IPS DF 6.9 (cell line): ENCODE data around the gene VEZF1.
A peak's percentile ranks its signal among the peaks of the same experiment; 100 is the strongest.
"Not testable (repeated sequence)": the region's sequence is repeated elsewhere in the genome, so short reads cannot be mapped to it uniquely, and the experiment has no call there.

ENCODE experiments used
- DNase-seq: peaks from one replicate; pipeline ENCODE4 v3.0.0-alpha.2; 2013; ENCODE audit warnings: low read depth, low spot score
- H3K27ac ChIP-seq: one replicate; pipeline ENCODE4 v1.5.1; 2013; ENCODE audit warnings: low read length, control low read depth
- H3K27me3 ChIP-seq: 2 replicates; pipeline ENCODE4 v1.6.1; 2013; ENCODE audit warnings: mild to moderate bottlenecking, low read length; ENCODE audit not compliant: control insufficient read depth, insufficient read depth
- H3K36me3 ChIP-seq: 2 replicates; pipeline ENCODE4 v1.6.1; 2013; ENCODE audit warnings: low read length; ENCODE audit not compliant: control insufficient read depth, insufficient read depth
- H3K4me1 ChIP-seq: 2 replicates; pipeline ENCODE4 v1.6.1; 2013; ENCODE audit warnings: low read length; ENCODE audit not compliant: control insufficient read depth, insufficient read depth
- H3K4me3 ChIP-seq: 2 replicates; pipeline ENCODE4 v1.5.1; 2013; ENCODE audit warnings: mild to moderate bottlenecking, low read length
- H3K9me3 ChIP-seq: 2 replicates; pipeline ENCODE4 v1.6.1; 2013; ENCODE audit warnings: low read length, inconsistent platforms; ENCODE audit not compliant: control insufficient read depth, insufficient read depth
- WGBS: extraction: QIAGEN DNeasy Blood & Tissue Kit; methylation state at CpG from one replicate; pipeline ENCODE4 v1.1.7; 2013; ENCODE audit warnings: mixed read lengths, missing lambda C conversion rate; ENCODE audit not compliant: insufficient read length, insufficient coverage; 5-methylcytosine and 5-hydroxymethylcytosine counted together

VEZF1 gene

GRCh38 chr17:57958391-57958790, 29.7 kb downstream of the VEZF1 start:
- H3K36me3 ChIP-seq, H3K9me3 ChIP-seq, H3K4me1 ChIP-seq, H3K4me3 ChIP-seq, DNase-seq, H3K27me3 ChIP-seq, H3K27ac ChIP-seq: not testable (repeated sequence)
- no CpG with 5 or more reads among the region's 15 CpGs for WGBS

DNA sequence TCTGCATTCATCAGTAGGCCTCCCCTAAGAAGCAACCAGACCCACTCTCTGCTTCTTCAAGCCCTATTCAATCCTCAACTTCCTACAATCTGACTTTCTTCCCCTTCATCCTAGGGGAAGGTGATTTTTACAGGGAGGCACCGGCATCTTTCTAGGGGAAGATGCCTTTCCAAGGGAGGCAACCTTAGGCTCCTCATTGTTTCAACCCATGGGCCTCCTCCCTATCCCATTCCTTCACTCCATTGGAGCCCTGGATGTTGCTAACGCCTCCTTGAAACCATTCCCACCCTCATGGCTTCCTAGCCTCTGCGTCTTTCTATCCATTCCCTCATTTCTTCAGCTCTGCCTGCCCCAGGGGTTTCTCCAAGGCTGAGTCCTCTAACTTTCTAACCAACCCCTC, 30.2 kb downstream of the VEZF1 start:
- DNase-seq = no peak
- H3K27ac ChIP-seq = no peak overlapping the region
- H3K27me3 ChIP-seq = peaks cover 8% of the 10 kb centered on the region; the same call in 1 of the 2 replicates
- no peak overlapping the region for H3K4me3 ChIP-seq
- no CpG with 5 or more reads among the region's 3 CpGs for WGBS
- H3K36me3 ChIP-seq = no peaks in the 10 kb centered on the region
- peaks cover 4% of the 10 kb centered on the region; the same call in 1 of the 2 replicates for H3K4me1 ChIP-seq
- H3K9me3 ChIP-seq = no peaks in the 10 kb centered on the region

DNA sequence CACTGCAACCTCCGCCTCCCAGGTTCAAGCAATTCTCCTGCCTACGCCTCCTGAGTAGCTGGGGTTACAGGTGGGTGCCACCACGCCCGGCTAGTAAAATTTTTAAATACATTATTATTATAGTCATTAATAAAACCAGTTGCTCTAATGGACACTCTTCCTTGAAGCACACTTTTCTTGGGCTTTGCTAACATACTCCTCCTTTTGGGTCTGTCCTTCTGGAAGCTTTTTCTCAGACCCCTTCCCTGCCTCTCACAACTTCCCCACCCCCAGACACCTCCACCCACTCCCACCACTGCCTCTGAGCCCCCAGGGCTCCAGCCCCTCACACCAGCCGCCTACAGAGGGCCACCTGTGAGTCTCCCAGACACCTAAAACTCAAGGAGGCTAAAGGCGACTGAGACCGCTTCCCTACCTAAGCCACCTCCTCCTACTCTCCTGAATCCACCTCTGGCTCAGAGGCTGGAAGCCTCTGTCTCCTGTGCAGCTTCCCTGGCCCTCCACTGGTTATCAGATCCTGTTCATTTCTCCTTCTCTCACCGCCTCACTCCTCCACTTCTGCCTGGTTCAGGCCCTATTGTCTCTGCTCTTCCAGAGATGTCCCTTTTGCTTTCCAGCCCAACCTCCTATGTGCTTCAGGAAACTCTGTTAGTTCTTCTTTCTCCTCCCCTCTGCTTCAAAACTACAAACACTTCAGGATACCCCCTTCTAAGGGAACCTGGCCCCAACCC, 30.8 kb downstream of the VEZF1 start:
- peaks cover 4% of the 10 kb centered on the region for H3K4me1 ChIP-seq
- no CpG with 5 or more reads among the region's 8 CpGs for WGBS
- H3K27me3 ChIP-seq = peaks cover 8% of the 10 kb centered on the region; the same call in 1 of the 2 replicates
- no peak overlapping the region for H3K4me3 ChIP-seq
- no peak for DNase-seq
- no peak overlapping the region for H3K27ac ChIP-seq
- H3K9me3 ChIP-seq = no peaks in the 10 kb centered on the region
- no peaks in the 10 kb centered on the region for H3K36me3 ChIP-seq

GRCh38 chr17:57956291-57957119, 31.5 kb downstream of the VEZF1 start:
- H3K27ac ChIP-seq = no peak overlapping the region
- no peak for DNase-seq
- H3K36me3 ChIP-seq = no peaks in the 10 kb centered on the region
- WGBS = no CpG with 5 or more reads among the region's 13 CpGs
- H3K27me3 ChIP-seq = peaks cover 8% of the 10 kb centered on the region; the same call in 1 of the 2 replicates
- H3K4me3 ChIP-seq = no peak overlapping the region
- peaks cover 4% of the 10 kb centered on the region for H3K4me1 ChIP-seq
- no peaks in the 10 kb centered on the region for H3K9me3 ChIP-seq

DNA sequence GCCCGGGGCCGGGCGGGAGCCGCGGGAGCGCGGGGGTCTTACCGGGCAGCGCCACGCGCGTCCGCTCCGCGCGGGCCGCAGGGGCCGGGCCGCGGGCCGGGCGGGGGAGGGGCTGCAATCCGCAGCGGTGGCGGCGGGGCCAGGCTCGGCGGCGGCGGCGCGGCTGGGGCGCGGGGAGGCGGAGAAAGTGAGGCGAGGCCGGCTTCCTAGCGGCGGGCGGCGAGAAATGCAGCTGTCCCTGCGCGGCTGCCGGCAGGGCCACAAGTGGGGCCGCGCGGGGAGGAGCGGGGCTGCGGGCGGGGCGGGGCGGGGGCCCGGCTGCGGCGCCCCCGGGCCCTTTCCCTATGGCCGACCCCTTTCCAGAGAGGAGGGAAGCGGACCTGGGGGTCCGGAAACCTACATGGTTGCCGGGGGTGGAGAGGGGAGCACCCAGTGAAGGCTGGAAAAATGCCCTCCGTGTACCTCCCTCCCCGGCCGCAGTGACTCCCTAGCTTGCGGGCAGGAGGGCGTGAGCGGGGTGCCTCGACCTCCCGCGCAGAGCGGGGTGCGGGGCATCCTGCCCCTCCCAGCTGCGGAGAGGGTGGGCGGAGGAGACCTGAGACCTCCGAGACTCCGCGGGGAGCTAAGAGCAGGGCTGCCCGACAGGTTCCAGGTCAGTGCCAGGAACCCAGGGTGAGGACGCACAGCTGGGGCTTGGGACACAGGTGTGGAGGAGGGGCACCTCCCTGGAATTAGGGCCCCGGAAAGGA, 32.7 kb downstream of the VEZF1 start, which contains the start of gene CUEDC1:
CUEDC1 (minus strand) TSS at position 230 of the 749 bp plus-strand sequence. CDS start 69,848 bp downstream, outside the sequence.
- H3K4me1 ChIP-seq = peaks cover 6% of the 10 kb centered on the region
- no peaks in the 10 kb centered on the region for H3K36me3 ChIP-seq
- no peak for DNase-seq
- no peak within 1 kb of the TSS for H3K27ac ChIP-seq
- H3K27me3 ChIP-seq = peaks cover 8% of the 10 kb centered on the region; the same call in 1 of the 2 replicates
- peak within 1 kb of the TSS; percentile 53; the same call in 1 of the 2 replicates for H3K4me3 ChIP-seq
- no peaks in the 10 kb centered on the region for H3K9me3 ChIP-seq
- WGBS = no CpG with 5 or more reads among the region's 79 CpGs

DNA sequence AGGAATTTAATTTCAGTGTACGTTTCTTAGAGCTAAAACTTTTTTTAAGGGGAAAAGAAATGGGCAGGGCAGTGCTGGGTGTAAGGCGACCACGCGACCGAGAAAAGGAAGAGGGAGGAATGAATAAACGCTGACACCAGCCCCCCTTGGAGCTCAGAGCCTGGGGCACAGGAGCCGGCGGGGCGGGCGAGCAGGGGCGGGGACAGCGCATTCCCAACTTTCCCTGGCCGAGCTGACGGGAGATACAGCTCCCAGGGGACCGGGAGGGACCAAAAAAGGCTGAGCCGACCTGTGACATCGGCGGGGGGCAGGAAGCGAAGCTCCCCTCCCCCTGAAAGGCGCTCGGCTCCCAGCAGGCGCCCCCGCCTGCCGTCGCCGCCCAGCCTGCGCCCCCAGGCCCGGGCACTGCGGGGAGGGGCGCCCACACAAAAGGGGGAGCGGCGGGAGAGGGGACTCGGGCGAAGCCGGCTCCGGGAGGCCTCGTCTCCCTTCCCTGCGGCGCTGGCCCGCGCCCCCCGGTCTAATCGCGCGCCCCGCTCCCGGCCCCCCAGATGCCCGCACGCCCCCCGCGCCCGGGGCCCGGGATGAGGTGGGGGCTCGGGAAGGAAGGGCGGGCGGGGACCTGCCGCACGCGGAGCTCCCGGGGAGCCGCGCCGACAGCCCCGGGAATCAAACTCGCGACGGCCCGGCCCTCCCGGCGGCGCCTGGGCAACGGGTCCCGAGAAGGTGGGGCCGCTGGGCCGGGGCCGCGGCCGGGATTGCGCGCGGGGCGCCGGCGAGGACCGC, 33.5 kb downstream of the VEZF1 start:
- Histone ChIP-seq H3K4me1 (peaks cover 6% of the 10 kb centered on the region), H3K27ac (no peak overlapping the region), H3K36me3 (no peaks in the 10 kb centered on the region), H3K27me3 (peaks cover 8% of the 10 kb centered on the region; the same call in 1 of the 2 replicates), H3K4me3 (peak overlapping the region; percentile 53; the same call in 1 of the 2 replicates), H3K9me3 (no peaks in the 10 kb centered on the region)
- no peak for DNase-seq
- no CpG with 5 or more reads among the region's 85 CpGs for WGBS

- no peaks in the 10 kb centered on the region for H3K36me3 ChIP-seq
- no peak overlapping the region for H3K27ac ChIP-seq
- no peak overlapping the region; the same call in 1 of the 2 replicates for H3K4me3 ChIP-seq
- H3K4me1 ChIP-seq = peaks cover 10% of the 10 kb centered on the region
- no peak for DNase-seq
- no CpG with 5 or more reads among the region's 13 CpGs for WGBS
- peaks cover 8% of the 10 kb centered on the region; the same call in 1 of the 2 replicates for H3K27me3 ChIP-seq
- no peaks in the 10 kb centered on the region for H3K9me3 ChIP-seq
These were observed 34.2 kb downstream of the VEZF1 start for GRCh38 chr17:57953705-57954396.

DNA sequence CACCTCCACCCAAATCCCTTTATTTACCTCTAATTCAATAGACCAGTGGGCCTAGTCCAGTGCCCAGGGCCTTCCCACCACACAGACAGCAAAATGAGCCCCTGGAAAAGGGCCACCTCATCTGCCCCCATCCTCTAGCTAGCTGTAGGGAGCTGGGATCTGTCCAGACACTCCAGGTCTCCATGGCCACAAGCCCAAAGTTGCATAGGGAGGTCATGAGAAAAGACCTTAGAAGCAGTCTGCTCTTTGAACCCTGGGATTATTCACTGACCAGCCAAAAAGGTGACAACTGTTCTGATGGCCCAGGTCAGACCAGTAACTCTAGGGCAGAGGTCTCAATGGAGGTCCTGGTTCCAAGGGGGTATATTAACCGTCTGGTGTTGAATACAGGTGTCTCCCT, 34.8 kb downstream of the VEZF1 start:
- no peak overlapping the region for H3K4me3 ChIP-seq
- peaks cover 8% of the 10 kb centered on the region; the same call in 1 of the 2 replicates for H3K27me3 ChIP-seq
- H3K9me3 ChIP-seq = no peaks in the 10 kb centered on the region
- H3K27ac ChIP-seq = no peak overlapping the region
- H3K4me1 ChIP-seq = peaks cover 11% of the 10 kb centered on the region
- no CpG with 5 or more reads among the region's 1 CpG for WGBS
- DNase-seq = no peak
- no peaks in the 10 kb centered on the region for H3K36me3 ChIP-seq

- no peaks in the 10 kb centered on the region; the same call in 1 of the 2 replicates for H3K27me3 ChIP-seq
- H3K4me1 ChIP-seq = peaks cover 10% of the 10 kb centered on the region
- H3K36me3 ChIP-seq = no peaks in the 10 kb centered on the region
- no peak for DNase-seq
- no CpG with 5 or more reads among the region's 5 CpGs for WGBS
- H3K27ac ChIP-seq = no peak overlapping the region
- no peak overlapping the region for H3K4me3 ChIP-seq
- H3K9me3 ChIP-seq = no peaks in the 10 kb centered on the region
These were observed 38.4 kb downstream of the VEZF1 start for GRCh38 chr17:57949649-57950048.
